Esophagus squamous epithelium (tissue), 4 donors: ENCODE results near the gene TLE5.

Experiments
- CTCF ChIP-seq, 6 experiments: fragments of 450-650 bp in 4 of 6; fragments of 200-600 bp in 2 of 6; sonication (generic) in 2 of 6; IDR thresholded peaks; one replicate each; pipeline ENCODE4 v1.5.1; 2016 to 2019; ENCODE audit warnings: antibody characterized with exemption in 6 of 6, mild to moderate bottlenecking in 4 of 6, moderate library complexity in 4 of 6
- POLR2A ChIP-seq, 4 donors: fragments of 450-650 bp; IDR thresholded peaks; one replicate each; pipeline ENCODE4 v1.6.1; 2017; ENCODE audit warnings: antibody characterized with exemption in 4 of 4, mild to moderate bottlenecking in 4 of 4, moderate library complexity in 3 of 4

DNA sequence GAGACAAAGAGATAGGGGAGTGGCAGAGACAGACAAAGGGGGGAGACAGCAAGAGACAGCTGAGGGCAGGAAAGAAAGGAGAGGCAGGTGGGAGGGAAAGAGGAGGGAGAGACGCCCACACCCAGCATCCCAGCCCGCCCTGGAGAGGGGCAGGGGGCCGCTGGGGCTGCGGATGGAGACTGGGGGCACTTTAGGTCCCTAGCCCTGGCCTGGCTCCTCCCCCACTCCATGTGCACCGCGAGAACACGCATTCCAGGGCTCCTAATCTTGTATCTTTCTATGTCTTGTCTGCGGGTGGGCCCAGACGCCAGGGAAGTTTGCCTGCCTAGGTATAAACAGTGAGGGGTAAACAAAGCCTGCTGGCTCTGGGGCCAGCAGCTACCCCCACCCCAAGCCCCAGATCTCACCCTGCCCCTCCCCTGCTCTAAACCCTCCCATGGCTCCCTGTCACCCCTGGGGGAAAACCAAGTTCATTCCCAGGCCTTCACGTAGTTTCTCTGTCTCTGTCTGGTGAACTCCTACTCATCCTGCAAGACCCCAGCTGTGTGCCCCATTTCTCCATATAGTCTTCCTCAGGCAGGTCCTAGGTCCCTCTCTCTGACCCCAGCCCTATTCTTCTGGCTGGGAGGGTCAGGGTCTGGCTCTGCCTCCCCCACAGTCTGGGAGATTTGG, 5.7 kb downstream of the TLE5 start:
- TF ChIP-seq CTCF (IDR thresholded peaks at IDR 0.05) (no peak), POLR2A (IDR thresholded peaks at IDR 0.05) (no peak)
